CD14-positive monocyte (primary cell): ENCODE results near the gene CNPY2. TPM values are rescaled to one million over a fixed set of nuclear protein-coding genes. Genes with fewer than 3 reads are reported as not detected.

Experiments
- DNase-seq, 3 donors: peaks; one replicate each; pipeline ENCODE4 v3.0.0-alpha.2; 2011 to 2022
- H2AFZ ChIP-seq: 2 replicates; pipeline ENCODE4 v1.6.0; 2012; ENCODE audit warnings: mild to moderate bottlenecking, low read depth, low read length, inconsistent platforms; ENCODE audit not compliant: insufficient read depth, poor library complexity, severe bottlenecking
- H3K27ac ChIP-seq, 2 donors: 1 replicate in 1 of 2; 2 replicates in 1 of 2; pipeline ENCODE4 v1.5.1; 2012 to 2013; ENCODE audit warnings: low read length in 2 of 2, control low read depth in 1 of 2, inconsistent platforms in 1 of 2, low read depth in 1 of 2, mild to moderate bottlenecking in 1 of 2
- H3K27me3 ChIP-seq, 2 donors: one replicate each; pipeline versions ENCODE4 v1.6.0 to v1.6.1; 2011 to 2013; ENCODE audit warnings: low read length in 2 of 2; ENCODE audit not compliant: control insufficient read depth in 2 of 2, insufficient read depth in 2 of 2
- H3K36me3 ChIP-seq, 2 donors: replicated peaks in 1 of 2; 1 replicate in 1 of 2; 2 replicates in 1 of 2; pipeline versions ENCODE4 v1.5.1 to v1.6.1; 2012 to 2013; ENCODE audit warnings: low read length in 2 of 2, control low read depth in 1 of 2, inconsistent platforms in 1 of 2, mild to moderate bottlenecking in 1 of 2; ENCODE audit not compliant: insufficient read depth in 2 of 2, control insufficient read depth in 1 of 2
- H3K4me1 ChIP-seq, 2 donors: 1 replicate in 1 of 2; 2 replicates in 1 of 2; pipeline versions ENCODE4 v1.5.1 to v1.6.1; 2012 to 2013; ENCODE audit warnings: low read length in 2 of 2, control low read depth in 1 of 2, inconsistent platforms in 1 of 2, mild to moderate bottlenecking in 1 of 2, moderate library complexity in 1 of 2; ENCODE audit not compliant: insufficient read depth in 2 of 2, control insufficient read depth in 1 of 2
- H3K4me2 ChIP-seq: replicated peaks from 2 replicates; pipeline ENCODE3; 2012; ENCODE audit warnings: low read length, moderate library complexity, mild to moderate bottlenecking; ENCODE audit not compliant: poor library complexity, severe bottlenecking; ENCODE audit errors: extremely low read depth
- H3K4me3 ChIP-seq, 3 experiments: fragments of 200-600 bp in 1 of 3; sonication (generic) in 1 of 3; replicated peaks in 1 of 3; 1 replicate in 2 of 3; 2 replicates in 1 of 3; pipeline ENCODE4 v1.5.1; 2011 to 2013; ENCODE audit warnings: low read length in 3 of 3, mild to moderate bottlenecking in 3 of 3, control low read depth in 2 of 3, low read depth in 2 of 3, inconsistent platforms in 1 of 3, moderate library complexity in 1 of 3
- H3K79me2 ChIP-seq: 2 replicates; pipeline ENCODE4 v1.6.0; 2012; ENCODE audit warnings: mild to moderate bottlenecking, control low read depth, inconsistent platforms, low read length, moderate library complexity; ENCODE audit not compliant: insufficient read depth
- H3K9ac ChIP-seq: 2 replicates; pipeline ENCODE4 v1.6.0; 2017; ENCODE audit warnings: low read length, mild to moderate bottlenecking; ENCODE audit not compliant: insufficient read depth, poor library complexity, severe bottlenecking
- H3K9me3 ChIP-seq, 2 donors: replicated peaks in 1 of 2; 1 replicate in 1 of 2; 2 replicates in 1 of 2; pipeline versions ENCODE4 v1.5.1 to v1.6.1; 2012 to 2013; ENCODE audit warnings: low read length in 2 of 2, control low read depth in 1 of 2; ENCODE audit not compliant: control insufficient read depth in 1 of 2, insufficient read depth in 1 of 2
- H4K20me1 ChIP-seq: 2 replicates; pipeline ENCODE4 v1.6.0; 2012; ENCODE audit warnings: mild to moderate bottlenecking, low read length, control low read depth, moderate library complexity; ENCODE audit not compliant: insufficient read depth
- H3K27ac Mint-ChIP-seq, 7 donors: one replicate each; pipeline ENCODE4 v1.8.0; 2020; ENCODE audit warnings: mild to moderate bottlenecking in 7 of 7, mixed read lengths in 7 of 7, moderate library complexity in 6 of 7, inconsistent platforms in 2 of 7
- H3K27me3 Mint-ChIP-seq, 3 donors: one replicate each; pipeline ENCODE4 v1.8.0; 2021 to 2022; ENCODE audit warnings: low read depth in 3 of 3, mild to moderate bottlenecking in 3 of 3, mixed read lengths in 3 of 3, moderate library complexity in 3 of 3, inconsistent platforms in 1 of 3
- H3K36me3 Mint-ChIP-seq, 2 donors: one replicate each; pipeline ENCODE4 v1.8.0; 2020; ENCODE audit warnings: mixed read lengths in 2 of 2, inconsistent platforms in 1 of 2, mild to moderate bottlenecking in 1 of 2
- H3K4me1 Mint-ChIP-seq: one replicate; pipeline ENCODE4 v1.8.0; 2020; ENCODE audit warnings: mild to moderate bottlenecking, mixed read lengths
- H3K4me3 Mint-ChIP-seq, 2 donors: one replicate each; pipeline ENCODE4 v1.8.0; 2020; ENCODE audit warnings: mild to moderate bottlenecking in 2 of 2, mixed read lengths in 2 of 2, moderate library complexity in 1 of 2
- H3K9me3 Mint-ChIP-seq, 7 donors: one replicate each; pipeline ENCODE4 v1.8.0; 2020 to 2022; ENCODE audit warnings: mixed read lengths in 7 of 7, mild to moderate bottlenecking in 6 of 7, moderate library complexity in 6 of 7, inconsistent platforms in 2 of 7
- CTCF ChIP-seq: fragments of 200-600 bp; IDR thresholded peaks from one replicate; pipeline ENCODE4 v1.8.0; 2022; ENCODE audit warnings: antibody characterized with exemption, mild to moderate bottlenecking
- WGBS: methylation state at CpG from one replicate; pipeline ENCODE4 v1.1.5; 2013; ENCODE audit warnings: missing lambda C conversion rate; ENCODE audit not compliant: insufficient coverage; 5-methylcytosine and 5-hydroxymethylcytosine counted together
- intact Hi-C, 2 donors: fragments of 100-400 bp; cut with micrococcal nuclease; formaldehyde crosslinking; loops; one replicate each; pipeline versions ENCODE4 v1.15.0 to v1.15.1; 2023
- polyA plus RNA-seq, 3 donors: library from polyadenylated mRNA; depleted of rRNA in 1 of 3; unstranded in 2 of 3; stranded (reverse) in 1 of 3; fragments of 300-500 nt in 2 of 3; fragments of >200 nt in 1 of 3; fragmentation: Illumina TruSeq in 2 of 3; gene quantifications; 1 replicate in 2 of 3; 2 replicates in 1 of 3; pipeline ENCODE4 v1.2.3, GENCODE V29; 2012 to 2021

The CNPY2 gene
- polyA plus RNA-seq, 3 donors, result 50.4 to 122 (median 121) TPM

DNA sequence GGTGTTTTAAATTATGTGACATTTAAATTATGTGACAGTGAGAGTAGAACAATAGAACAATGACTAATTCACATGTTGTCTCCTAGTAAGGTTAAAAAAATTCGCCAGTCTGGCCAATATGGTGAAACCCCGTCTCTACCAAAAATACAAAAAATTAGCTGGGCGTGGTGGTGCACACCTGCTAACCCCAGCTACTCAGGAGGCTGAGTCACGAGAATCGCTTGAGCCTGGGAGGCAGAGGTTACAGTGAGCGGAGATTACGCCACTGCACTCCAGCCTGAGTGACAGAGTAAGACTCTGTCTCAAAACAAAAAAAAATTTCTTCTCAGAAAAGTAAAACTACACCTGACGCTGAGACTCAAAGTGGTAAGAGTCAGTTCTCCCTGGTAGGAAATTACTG lies 18.4 kb downstream of the CNPY2 start:
- Histone ChIP-seq H3K4me3 (no peak overlapping the region), H2AFZ (no peak overlapping the region), H3K27me3 (no peaks in the 10 kb centered on the region), H3K4me2 (no peak overlapping the region), H3K9me3 (no peaks in the 10 kb centered on the region), H3K4me1 (peaks cover 41 to 49% of the 10 kb centered on the region in 2 donors), H3K9ac (no peak overlapping the region), H3K27ac (peak overlapping the region in 1 of 2 donors; percentile 95), H3K79me2 (peaks cover 88% of the 10 kb centered on the region), H3K36me3 (peaks cover 5 to 24% of the 10 kb centered on the region in 2 donors), H4K20me1 (peaks cover 73% of the 10 kb centered on the region)
- TF ChIP-seq CTCF, result no peak
- Mint-ChIP-seq H3K36me3 (peaks cover 13 to 32% of the 10 kb centered on the region in 2 donors), H3K4me3 (no peak overlapping the region), H3K9me3 (no peaks in the 10 kb centered on the region), H3K27me3 (peaks cover 0 to 2% (median 0%) of the 10 kb centered on the region in 3 donors), H3K27ac (peak overlapping the region in 5 of 7 donors; percentile 22 to 83 (median 73)), H3K4me1 (peaks cover 51% of the 10 kb centered on the region)
- WGBS, result 82% methylated on average over 4 of the region's 8 CpGs
- no peak for DNase-seq
- intact Hi-C loops, result no loop called here

GRCh38 chr12:56296295-56296694 lies 19.5 kb downstream of the CNPY2 start:
- Histone ChIP-seq H3K9ac (peak overlapping the region; percentile 23), H2AFZ (no peak overlapping the region), H3K4me3 (no peak overlapping the region), H3K36me3 (peaks cover 10 to 31% of the 10 kb centered on the region in 2 donors), H3K4me2 (peak overlapping the region; percentile 13), H3K4me1 (peaks cover 41 to 48% of the 10 kb centered on the region in 2 donors), H3K27ac (peak overlapping the region; percentile 3 to 95), H3K27me3 (no peaks in the 10 kb centered on the region), H3K79me2 (peaks cover 93% of the 10 kb centered on the region), H3K9me3 (no peaks in the 10 kb centered on the region), H4K20me1 (peaks cover 84% of the 10 kb centered on the region)
- peaks cover 0 to 2% (median 0%) of the 10 kb centered on the region in 3 donors for H3K27me3 Mint-ChIP-seq
- no peak for TF ChIP-seq CTCF
- no peak overlapping the region for H3K4me3 Mint-ChIP-seq
- H3K9me3 Mint-ChIP-seq, result no peaks in the 10 kb centered on the region
- intact Hi-C loops, result no loop called here
- peaks cover 14 to 43% of the 10 kb centered on the region in 2 donors for H3K36me3 Mint-ChIP-seq
- peaks cover 46% of the 10 kb centered on the region for H3K4me1 Mint-ChIP-seq
- 0% methylated on average over 1 of the region's 5 CpGs for WGBS
- DNase-seq, result no peak
- peak overlapping the region in 5 of 7 donors; percentile 31 to 73 (median 63) for H3K27ac Mint-ChIP-seq
